OCI-LY3 (cell line): ENCODE results near the gene C9.

Experiments used
- EZH2phosphoT487 ChIP-seq: fragments of 200-600 bp; shearing (Covaris generic); IDR thresholded peaks from 2 replicates; pipeline ENCODE4 v1.6.1; 2018; ENCODE audit warnings: antibody characterized with exemption, mixed run types, low read depth
- TF ChIP-seq, protein P1 (sequence below): fragments of 200-600, 300-600 bp; sonication (generic); IDR thresholded peaks from 2 replicates; pipeline ENCODE4 v1.5.1; 2014; ENCODE audit warnings: antibody characterized with exemption, low read length, low read depth

DNA sequence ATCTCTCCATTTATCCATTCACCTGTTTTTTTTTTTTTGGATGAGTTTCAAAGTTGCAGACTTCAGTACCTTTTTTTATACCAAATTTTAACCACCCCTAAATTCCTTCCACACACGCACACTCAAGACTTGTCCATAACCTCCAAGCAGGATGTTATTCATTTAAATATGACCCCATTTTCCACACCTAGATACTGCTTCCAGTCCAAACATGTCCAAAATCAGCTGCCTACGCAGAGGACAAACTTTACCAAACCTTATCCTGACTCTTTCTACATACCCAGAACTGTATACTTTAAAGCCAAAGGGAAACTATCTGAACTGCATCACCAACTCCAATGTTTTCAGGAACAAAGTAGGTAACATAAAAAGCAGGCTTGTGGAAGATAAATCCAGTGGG is 108.9 kb downstream of the C9 start:
- TF ChIP-seq, protein P1, sequence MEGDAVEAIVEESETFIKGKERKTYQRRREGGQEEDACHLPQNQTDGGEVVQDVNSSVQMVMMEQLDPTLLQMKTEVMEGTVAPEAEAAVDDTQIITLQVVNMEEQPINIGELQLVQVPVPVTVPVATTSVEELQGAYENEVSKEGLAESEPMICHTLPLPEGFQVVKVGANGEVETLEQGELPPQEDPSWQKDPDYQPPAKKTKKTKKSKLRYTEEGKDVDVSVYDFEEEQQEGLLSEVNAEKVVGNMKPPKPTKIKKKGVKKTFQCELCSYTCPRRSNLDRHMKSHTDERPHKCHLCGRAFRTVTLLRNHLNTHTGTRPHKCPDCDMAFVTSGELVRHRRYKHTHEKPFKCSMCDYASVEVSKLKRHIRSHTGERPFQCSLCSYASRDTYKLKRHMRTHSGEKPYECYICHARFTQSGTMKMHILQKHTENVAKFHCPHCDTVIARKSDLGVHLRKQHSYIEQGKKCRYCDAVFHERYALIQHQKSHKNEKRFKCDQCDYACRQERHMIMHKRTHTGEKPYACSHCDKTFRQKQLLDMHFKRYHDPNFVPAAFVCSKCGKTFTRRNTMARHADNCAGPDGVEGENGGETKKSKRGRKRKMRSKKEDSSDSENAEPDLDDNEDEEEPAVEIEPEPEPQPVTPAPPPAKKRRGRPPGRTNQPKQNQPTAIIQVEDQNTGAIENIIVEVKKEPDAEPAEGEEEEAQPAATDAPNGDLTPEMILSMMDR = no peak
- TF ChIP-seq EZH2phosphoT487 = no peak
